Left lung (tissue), 10 donors: Measurements from ENCODE around the gene EXOG. TPM values are rescaled to one million over a fixed set of nuclear protein-coding genes. Genes with fewer than 3 reads are reported as not detected.
A peak's percentile ranks its signal among the peaks of the same experiment; 100 is the strongest.

ENCODE experiments used
- ATAC-seq: fragments of 200-7000 bp; cut with Tn5 transposase; one replicate; pipeline ENCODE4 v1.9.1; 2020; ENCODE audit warnings: moderate library complexity
- DNase-seq, 4 donors: peaks; one replicate each; pipeline ENCODE4 v3.0.0-alpha.2; 2013 to 2020
- H3K27ac ChIP-seq, 2 donors: fragments of 200-600 bp; sonication (generic) in 1 of 2; one replicate each; pipeline versions ENCODE4 v1.5.0 to v1.8.0; 2020 to 2021
- H3K27me3 ChIP-seq, 2 donors: fragments of 200-600 bp; sonication (generic) in 1 of 2; one replicate each; pipeline versions ENCODE4 v1.5.0 to v1.8.0; 2020 to 2021
- H3K36me3 ChIP-seq, 2 donors: fragments of 200-600 bp; sonication (generic) in 1 of 2; one replicate each; pipeline versions ENCODE4 v1.5.0 to v1.8.0; 2020 to 2021
- H3K4me1 ChIP-seq, 2 donors: fragments of 200-600 bp; one replicate each; pipeline ENCODE4 v1.8.0; 2021
- H3K4me3 ChIP-seq, 2 donors: fragments of 200-600 bp; sonication (generic) in 1 of 2; one replicate each; pipeline versions ENCODE4 v1.5.0 to v1.8.0; 2020 to 2021; ENCODE audit warnings: mild to moderate bottlenecking in 1 of 2
- H3K9me3 ChIP-seq, 2 donors: fragments of 200-600 bp; sonication (generic) in 1 of 2; one replicate each; pipeline versions ENCODE4 v1.5.0 to v1.8.0; 2020 to 2021
- intact Hi-C, 2 donors: fragments of 100-400 bp; cut with DNase I; formaldehyde crosslinking; loops; one replicate each; pipeline versions ENCODE4 v1.11.2 to v1.14.2; 2022
- polyA plus RNA-seq, 6 donors: library from polyadenylated mRNA; unstranded; fragments of 120-200 nt; gene quantifications; one replicate each; pipeline ENCODE4 v1.2.1, GENCODE V29; 2013; ENCODE audit not compliant: insufficient read length in 6 of 6
- total RNA-seq, 2 donors: library from RNA; stranded (reverse); fragmentation: NEBNext Ultra II Directional; extraction: Animal tissue kit (Norgen Biotek cat#: 25700); gene quantifications; one replicate each; pipeline ENCODE4 v1.2.1, GENCODE V29; 2021
- TF ChIP-seq, protein P1 (sequence below), 2 donors: fragments of 200-600 bp; sonication (generic) in 1 of 2; IDR thresholded peaks; one replicate each; pipeline versions ENCODE4 v1.5.0 to v1.8.0; 2021; ENCODE audit warnings: antibody characterized with exemption in 2 of 2
- donor health status: DM: no; HTN: yes; CAD: no.
- donor health status: DM: no; HTN: no; CAD: no.

EXOG gene
- total and polyA plus RNA-seq, 8 donors, result 12.8 to 25.6 (median 18.9) TPM

DNA sequence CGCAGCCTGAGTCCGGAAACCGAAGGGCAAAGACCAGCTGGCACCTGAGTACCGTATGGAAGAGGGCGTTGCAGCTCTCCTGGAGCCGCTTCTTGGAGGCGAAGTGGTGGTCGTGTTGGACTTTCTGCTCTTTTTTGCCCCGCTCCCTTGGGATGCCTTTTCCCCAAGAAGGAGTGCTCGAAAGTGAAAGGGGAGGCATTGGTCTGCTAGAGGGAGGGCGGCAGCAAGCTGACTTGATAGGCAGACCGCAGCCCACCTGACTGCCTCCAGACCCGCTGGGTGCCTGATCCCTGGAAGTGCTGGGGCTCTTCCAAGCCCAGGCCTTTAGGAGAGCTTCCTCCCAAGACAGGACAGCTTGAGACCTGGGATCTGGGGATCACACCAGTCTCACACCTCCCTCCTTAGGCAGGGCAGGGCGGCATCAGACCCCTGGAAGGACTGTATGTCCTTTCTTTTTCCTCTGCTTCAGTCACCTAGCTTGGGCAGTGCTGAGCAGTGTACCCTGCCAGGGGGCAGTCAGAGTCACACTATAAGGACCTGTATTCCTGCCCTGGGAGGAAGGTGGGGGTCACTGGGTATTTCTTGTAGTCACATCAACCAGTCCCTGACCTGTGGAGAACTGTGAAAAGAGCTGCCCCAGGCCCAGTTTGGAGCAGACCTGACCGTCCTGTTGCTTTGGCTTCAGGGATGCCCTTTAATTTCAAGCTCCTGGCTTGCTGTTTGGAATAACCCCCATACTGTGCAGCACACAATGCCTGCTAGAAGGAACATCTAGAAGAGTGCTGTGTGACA is 40.3 kb upstream of the EXOG start:
- Histone ChIP-seq H3K4me1 (peaks cover 14 to 56% of the 10 kb centered on the region in 2 donors), H3K27me3 (peaks cover 0 to 37% of the 10 kb centered on the region in 2 donors), H3K36me3 (no peaks in the 10 kb centered on the region), H3K9me3 (no peaks in the 10 kb centered on the region), H3K27ac (peak overlapping the region; percentile 35 to 49), H3K4me3 (peak overlapping the region; percentile 69 to 77)
- DNase-seq, result no peak
- intact Hi-C loops, result no loop called here
- peak; percentile 0 for ATAC-seq
- TF ChIP-seq, protein P1, sequence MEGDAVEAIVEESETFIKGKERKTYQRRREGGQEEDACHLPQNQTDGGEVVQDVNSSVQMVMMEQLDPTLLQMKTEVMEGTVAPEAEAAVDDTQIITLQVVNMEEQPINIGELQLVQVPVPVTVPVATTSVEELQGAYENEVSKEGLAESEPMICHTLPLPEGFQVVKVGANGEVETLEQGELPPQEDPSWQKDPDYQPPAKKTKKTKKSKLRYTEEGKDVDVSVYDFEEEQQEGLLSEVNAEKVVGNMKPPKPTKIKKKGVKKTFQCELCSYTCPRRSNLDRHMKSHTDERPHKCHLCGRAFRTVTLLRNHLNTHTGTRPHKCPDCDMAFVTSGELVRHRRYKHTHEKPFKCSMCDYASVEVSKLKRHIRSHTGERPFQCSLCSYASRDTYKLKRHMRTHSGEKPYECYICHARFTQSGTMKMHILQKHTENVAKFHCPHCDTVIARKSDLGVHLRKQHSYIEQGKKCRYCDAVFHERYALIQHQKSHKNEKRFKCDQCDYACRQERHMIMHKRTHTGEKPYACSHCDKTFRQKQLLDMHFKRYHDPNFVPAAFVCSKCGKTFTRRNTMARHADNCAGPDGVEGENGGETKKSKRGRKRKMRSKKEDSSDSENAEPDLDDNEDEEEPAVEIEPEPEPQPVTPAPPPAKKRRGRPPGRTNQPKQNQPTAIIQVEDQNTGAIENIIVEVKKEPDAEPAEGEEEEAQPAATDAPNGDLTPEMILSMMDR (IDR thresholded peaks at IDR 0.05), result no peak

DNA sequence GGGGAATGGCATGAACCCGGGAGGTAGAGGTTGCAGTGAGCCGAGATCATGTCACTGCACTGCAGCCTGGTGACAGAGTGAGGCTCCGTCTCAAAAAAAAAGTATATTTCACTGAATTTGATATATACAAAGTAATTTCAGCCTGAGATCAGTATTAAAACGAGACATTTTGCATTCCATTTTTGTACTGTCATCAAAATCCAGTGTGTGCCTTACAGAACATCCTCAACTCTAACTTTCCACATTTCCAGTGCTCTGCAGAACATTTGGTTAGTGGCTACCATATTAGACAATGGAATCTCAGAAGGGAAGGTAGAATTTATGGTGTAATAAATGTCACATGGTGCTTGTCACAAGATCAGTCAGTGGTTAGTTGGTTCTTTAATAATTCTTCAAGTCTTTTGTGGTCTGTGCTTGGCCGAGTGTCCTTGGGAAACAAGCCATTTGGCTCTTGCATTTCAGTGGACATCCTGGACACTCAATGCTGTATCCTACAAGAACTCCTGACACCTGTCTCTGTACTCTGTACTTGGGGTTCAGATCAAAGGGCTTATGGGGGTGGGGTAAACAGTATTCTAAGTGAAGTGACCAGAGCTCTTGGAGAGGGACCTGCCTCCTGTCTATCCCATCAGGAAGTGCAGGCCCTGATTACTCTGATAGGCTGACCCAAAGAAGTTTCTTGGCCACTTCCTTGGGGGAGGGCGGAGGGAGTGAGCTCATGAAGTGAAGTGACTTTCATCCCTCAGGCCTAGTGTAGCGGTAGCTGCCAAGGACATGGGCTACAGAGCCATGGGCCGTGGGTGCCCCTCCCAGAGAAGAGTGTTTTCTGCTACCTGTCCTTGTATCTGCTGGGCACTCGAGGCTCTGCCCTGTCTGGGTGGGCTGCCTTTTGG is 38.8 kb upstream of the EXOG start:
- H3K27ac ChIP-seq, result peak overlapping the region in 1 of 2 donors; percentile 8
- intact Hi-C loops, result no loop called here
- H3K27me3 ChIP-seq, result peaks cover 0 to 37% of the 10 kb centered on the region in 2 donors
- ATAC-seq (no peak), DNase-seq (no peak)
- TF ChIP-seq, protein P1 (IDR thresholded peaks at IDR 0.05), result no peak
- H3K9me3 ChIP-seq, result no peaks in the 10 kb centered on the region
- H3K36me3 ChIP-seq, result no peaks in the 10 kb centered on the region
- peaks cover 14 to 56% of the 10 kb centered on the region in 2 donors for H3K4me1 ChIP-seq
- no peak overlapping the region for H3K4me3 ChIP-seq

DNA sequence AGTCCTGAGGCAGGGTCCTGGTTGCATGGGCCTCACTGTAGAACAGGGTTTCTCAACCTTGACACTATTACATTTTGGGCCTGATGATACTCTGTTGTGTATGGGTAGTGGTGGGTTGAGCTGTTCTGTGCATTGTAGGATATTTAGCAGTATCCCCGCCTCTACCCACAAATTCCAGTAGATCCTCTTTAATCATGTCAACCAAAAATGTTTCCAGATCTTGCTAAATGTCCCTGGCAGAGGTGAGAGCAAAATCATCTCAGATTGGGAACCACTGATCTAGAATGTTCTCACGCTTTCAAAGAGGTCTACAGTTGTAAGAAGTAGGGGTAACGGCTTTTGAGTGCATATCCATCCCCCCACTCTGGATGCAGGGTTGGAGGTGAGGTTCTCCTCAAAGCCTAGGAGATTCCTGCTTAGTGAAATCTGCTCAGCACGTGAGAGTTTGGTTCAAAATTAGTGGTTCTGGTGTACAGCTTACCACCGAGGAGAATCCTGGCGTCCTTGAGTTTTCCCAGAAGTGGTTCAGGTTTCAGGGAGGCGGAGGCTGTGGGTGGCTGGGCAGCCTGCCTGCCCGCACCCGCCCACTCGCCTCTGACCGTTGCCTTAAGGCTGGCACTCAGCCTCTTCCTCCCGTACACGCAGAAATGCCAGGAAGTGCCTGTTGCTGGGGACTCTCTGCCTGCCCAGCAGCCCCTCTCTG is 37.2 kb upstream of the EXOG start:
- TF ChIP-seq, protein P1 (IDR thresholded peaks at IDR 0.05), result no peak
- Histone ChIP-seq H3K4me1 (peaks cover 14 to 49% of the 10 kb centered on the region in 2 donors), H3K36me3 (no peaks in the 10 kb centered on the region), H3K9me3 (no peaks in the 10 kb centered on the region), H3K27ac (peak overlapping the region in 1 of 2 donors; percentile 31), H3K27me3 (peaks cover 0 to 25% of the 10 kb centered on the region in 2 donors), H3K4me3 (peak overlapping the region in 1 of 2 donors; percentile 31)
- DNase-seq (peak in 3 of 4 donors; percentile 55 to 86 (median 64)), ATAC-seq (peak; percentile 70)
- intact Hi-C loops, result no loop called here

DNA sequence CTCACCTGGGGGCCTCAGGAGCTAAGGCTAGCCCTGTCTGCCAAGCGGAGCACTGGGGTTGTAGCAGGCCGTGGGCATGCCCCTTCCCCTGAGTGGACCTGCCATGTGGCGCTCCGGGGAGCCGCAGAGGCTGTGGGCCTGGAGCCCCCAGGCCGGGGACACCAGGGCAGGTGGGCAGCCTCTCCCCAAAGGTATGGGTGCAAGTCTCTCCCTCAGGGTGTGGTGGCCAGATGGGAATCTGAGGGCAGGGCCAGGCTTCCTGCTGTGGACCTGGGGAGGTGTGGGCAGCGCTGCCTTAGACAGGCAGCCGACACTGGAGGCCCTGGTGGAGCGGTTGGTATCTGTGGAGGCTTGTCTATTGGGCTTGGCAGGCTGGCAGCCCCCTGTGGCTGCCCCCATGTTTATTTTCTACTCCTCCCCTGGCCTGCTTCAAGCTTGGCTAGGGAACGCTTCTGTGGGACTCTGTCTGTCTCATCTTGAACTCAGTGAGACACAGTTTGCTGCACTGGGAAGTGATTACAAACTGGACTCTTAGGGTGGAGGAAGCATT is 36.6 kb upstream of the EXOG start:
- TF ChIP-seq, protein P1 (IDR thresholded peaks at IDR 0.05), result no peak
- H3K27ac ChIP-seq, result peak overlapping the region in 1 of 2 donors; percentile 31
- intact Hi-C loops, result no loop called here

More for the DNA sequence above, 36.6 kb upstream of the EXOG start:
- peaks cover 0 to 19% of the 10 kb centered on the region in 2 donors for H3K27me3 ChIP-seq
- H3K36me3 ChIP-seq, result no peaks in the 10 kb centered on the region
- ATAC-seq (peak; percentile 4), DNase-seq (no peak)
- H3K4me3 ChIP-seq, result peak overlapping the region in 1 of 2 donors; percentile 31
- no peaks in the 10 kb centered on the region for H3K9me3 ChIP-seq
- H3K4me1 ChIP-seq, result peaks cover 14 to 46% of the 10 kb centered on the region in 2 donors
